Measurements from ENCODE around the gene STX11. TPM values are rescaled to one million over a fixed set of nuclear protein-coding genes. Genes with fewer than 3 reads are reported as not detected.

The STX11 gene
- total RNA-seq, 2 donors from 2014 or later, result 52.7 to 98.0 TPM

- DNase-seq (ENCODE audit: low spot score) (peak; percentile 93), ATAC-seq (peak; percentile 96)
- peaks cover 4 to 7% of the 10 kb centered on the region in 2 donors for H3K27me3 Mint-ChIP-seq
- H3K4me1 Mint-ChIP-seq (ENCODE audit: low read depth in 2 of 2), result peaks cover 43 to 47% of the 10 kb centered on the region in 2 donors
- H3K27ac Mint-ChIP-seq, result peak overlapping the region; percentile 89 to 99
- H3K4me3 Mint-ChIP-seq, result peak overlapping the region; percentile 91
- no peaks in the 10 kb centered on the region for H3K9me3 Mint-ChIP-seq
- no peaks in the 10 kb centered on the region for H3K36me3 Mint-ChIP-seq
These were observed 65.8 kb downstream of the STX11 start for GRCh38 chr6:144215932-144216667.

DNA sequence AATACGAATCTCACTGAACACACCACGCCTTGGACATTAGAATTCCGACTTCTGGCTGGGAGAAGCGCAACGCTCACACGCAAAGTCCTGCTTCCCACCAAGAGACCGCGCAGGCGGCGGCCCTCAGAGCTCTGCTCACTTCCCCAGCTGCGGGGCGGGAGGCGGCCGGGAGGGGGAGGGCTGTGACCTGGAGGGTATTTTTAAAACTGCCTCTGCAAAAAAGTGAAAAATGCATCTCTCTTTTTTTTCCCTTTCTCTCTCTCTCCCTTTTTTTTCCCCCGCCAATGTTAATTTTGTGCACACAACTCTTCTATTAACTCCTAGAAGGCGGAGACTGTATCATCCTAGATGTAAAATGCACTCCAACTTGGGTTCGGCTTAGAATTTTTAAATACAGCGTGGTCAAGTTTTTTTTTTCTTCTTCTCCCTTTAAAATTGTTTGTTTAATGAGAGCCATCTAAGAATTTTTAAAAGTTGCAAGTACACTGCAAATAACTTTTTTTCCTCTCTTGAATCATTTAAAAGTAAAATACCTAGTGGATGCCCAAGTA lies 66.4 kb downstream of the STX11 start:
- Mint-ChIP-seq H3K4me3 (peak overlapping the region; percentile 91), H3K27ac (peak overlapping the region; percentile 89 to 99), H3K36me3 (no peaks in the 10 kb centered on the region), H3K9me3 (no peaks in the 10 kb centered on the region), H3K4me1 (ENCODE audit: low read depth in 2 of 2) (peaks cover 39 to 40% of the 10 kb centered on the region in 2 donors), H3K27me3 (peaks cover 0 to under 1% of the 10 kb centered on the region in 2 donors)
- DNase-seq (ENCODE audit: low spot score), result peak; percentile 80
- ATAC-seq, result peak; percentile 71 to 78

DNA sequence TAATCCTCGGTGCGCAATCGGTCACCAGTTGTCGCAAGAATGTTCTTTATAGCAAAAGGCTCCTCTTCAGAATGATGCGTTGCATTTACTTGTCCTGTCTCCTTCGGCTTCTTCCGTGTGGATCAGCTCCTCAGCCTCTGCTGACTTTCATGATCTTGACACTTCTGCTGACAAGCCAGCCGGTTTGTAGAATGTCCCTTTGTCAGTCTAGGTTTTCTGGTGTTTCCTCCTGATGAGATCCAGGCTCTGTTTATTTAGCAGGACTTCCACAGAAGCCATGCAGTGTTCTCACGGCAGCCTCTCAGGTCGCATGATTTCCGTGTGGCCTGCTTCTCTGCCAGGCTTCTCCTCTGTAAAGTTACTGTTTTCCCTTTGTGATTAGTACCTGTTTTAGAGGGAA lies 66.9 kb downstream of the STX11 start:
- H3K4me1 Mint-ChIP-seq (ENCODE audit: low read depth in 2 of 2), result peaks cover 38 to 39% of the 10 kb centered on the region in 2 donors
- no peaks in the 10 kb centered on the region for H3K9me3 Mint-ChIP-seq
- no peak for DNase-seq (ENCODE audit: low spot score)
- no peaks in the 10 kb centered on the region for H3K27me3 Mint-ChIP-seq
- peak overlapping the region; percentile 91 for H3K4me3 Mint-ChIP-seq
- H3K36me3 Mint-ChIP-seq, result no peaks in the 10 kb centered on the region
- ATAC-seq, result no peak
- H3K27ac Mint-ChIP-seq, result peak overlapping the region; percentile 89 to 99

DNA sequence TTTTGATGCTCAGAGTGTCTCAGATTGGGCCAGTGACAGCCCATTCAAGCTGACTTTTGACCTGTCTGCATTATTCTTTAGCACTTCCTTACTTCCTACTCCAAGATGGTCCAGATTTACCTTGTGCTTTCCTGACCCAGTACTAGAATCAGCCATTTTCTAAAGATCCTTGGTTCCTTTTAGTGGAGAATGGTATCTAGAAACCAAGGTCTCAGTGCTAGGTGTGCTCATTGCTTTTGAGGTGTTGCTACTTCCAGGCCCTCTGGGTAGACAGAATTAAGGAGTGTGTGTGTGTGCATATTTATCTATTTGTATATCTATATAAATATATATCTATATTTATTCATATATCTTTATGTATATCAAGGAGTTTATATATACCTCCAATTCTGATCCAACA lies 67.5 kb downstream of the STX11 start:
- Mint-ChIP-seq H3K27me3 (no peaks in the 10 kb centered on the region), H3K4me1 (ENCODE audit: low read depth in 2 of 2) (peaks cover 38 to 39% of the 10 kb centered on the region in 2 donors), H3K4me3 (peak overlapping the region; percentile 91), H3K9me3 (no peaks in the 10 kb centered on the region), H3K27ac (peak overlapping the region; percentile 89 to 99), H3K36me3 (no peaks in the 10 kb centered on the region)
- no peak for DNase-seq (ENCODE audit: low spot score)
- no peak for ATAC-seq

DNA sequence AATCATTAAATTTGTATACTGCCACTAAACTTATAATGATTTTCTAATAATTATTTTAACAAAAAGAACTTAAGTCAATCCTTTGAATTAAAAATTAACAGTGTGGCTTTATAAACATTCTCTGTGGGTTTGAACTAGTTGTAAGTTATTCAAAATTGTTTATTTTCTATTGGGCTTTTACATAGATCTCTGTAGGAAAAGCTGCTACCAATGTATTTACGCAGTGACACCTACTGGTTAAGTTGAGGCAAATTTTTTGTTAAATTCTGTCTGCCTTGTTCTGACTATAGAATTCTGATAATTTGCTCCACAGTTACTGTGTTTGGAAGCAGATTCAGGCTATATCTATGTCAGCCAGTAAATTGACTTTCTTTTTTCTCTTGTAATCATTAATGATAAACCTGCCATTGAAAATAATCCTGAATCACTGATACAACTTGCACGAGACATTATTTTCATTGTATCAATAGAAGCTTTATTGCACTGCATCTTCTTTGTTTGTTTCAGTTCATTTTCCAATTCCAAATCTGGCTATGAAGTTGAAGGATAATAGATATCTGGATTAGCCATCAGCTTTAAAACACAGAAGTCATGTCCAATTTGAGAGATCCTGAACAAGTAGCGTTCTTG lies 68.9 kb downstream of the STX11 start:
- ATAC-seq (no peak), DNase-seq (ENCODE audit: low spot score) (no peak)
- H3K4me1 Mint-ChIP-seq (ENCODE audit: low read depth in 2 of 2), result peaks cover 38 to 39% of the 10 kb centered on the region in 2 donors
- no peak overlapping the region for H3K27ac Mint-ChIP-seq
- no peaks in the 10 kb centered on the region for H3K36me3 Mint-ChIP-seq
- H3K9me3 Mint-ChIP-seq, result no peaks in the 10 kb centered on the region
- no peak overlapping the region for H3K4me3 Mint-ChIP-seq
- H3K27me3 Mint-ChIP-seq, result no peaks in the 10 kb centered on the region

DNA sequence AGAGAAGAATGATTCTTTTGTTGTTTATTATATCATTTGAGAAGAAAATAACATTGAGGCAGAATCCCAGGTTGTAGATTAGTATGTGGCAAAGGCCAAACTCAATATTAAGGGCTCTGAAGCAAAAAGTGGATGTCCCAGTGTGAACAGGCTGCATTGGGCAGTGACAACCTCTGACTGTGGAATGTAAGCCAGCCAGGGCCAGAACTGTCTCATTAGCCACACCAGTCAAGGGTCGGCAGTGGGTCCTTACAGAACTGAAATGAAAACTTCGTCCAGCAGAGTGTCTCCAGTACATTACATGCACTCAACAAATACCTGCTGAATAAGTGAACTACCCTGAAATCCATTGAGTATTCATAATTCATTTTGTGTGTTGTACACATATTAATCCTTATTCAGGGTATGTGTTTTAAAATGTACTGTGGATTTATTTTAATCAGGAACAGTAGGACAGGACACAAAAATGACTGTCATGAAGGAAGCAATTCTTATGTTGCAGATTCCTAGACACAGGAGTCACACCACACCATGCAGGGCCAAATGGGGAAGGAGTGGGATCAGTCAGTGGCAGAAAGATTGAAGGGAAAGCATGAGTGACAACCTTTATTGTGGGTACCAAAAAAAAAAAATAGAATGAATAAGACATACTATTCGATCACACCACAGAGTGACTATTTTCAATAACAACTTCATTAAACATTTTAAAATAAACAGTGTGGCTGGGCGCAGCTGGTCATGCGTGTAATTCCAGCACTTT lies 69.9 kb downstream of the STX11 start:
- Mint-ChIP-seq H3K27me3 (peaks cover 0 to 6% of the 10 kb centered on the region in 2 donors), H3K27ac (no peak overlapping the region), H3K9me3 (no peaks in the 10 kb centered on the region), H3K4me3 (no peak overlapping the region), H3K36me3 (no peaks in the 10 kb centered on the region), H3K4me1 (ENCODE audit: low read depth in 2 of 2) (peaks cover 33 to 34% of the 10 kb centered on the region in 2 donors)
- ATAC-seq (no peak), DNase-seq (ENCODE audit: low spot score) (no peak)

- Mint-ChIP-seq H3K9me3 (no peaks in the 10 kb centered on the region), H3K4me3 (no peak overlapping the region), H3K27me3 (peaks cover 0 to 7% of the 10 kb centered on the region in 2 donors), H3K4me1 (ENCODE audit: low read depth in 2 of 2) (peaks cover under 1 to 3% of the 10 kb centered on the region in 2 donors), H3K36me3 (no peaks in the 10 kb centered on the region), H3K27ac (no peak overlapping the region)
- ATAC-seq (no peak), DNase-seq (ENCODE audit: low spot score) (no peak)
These were observed 73.4 kb downstream of the STX11 start for GRCh38 chr6:144223686-144224085.

DNA sequence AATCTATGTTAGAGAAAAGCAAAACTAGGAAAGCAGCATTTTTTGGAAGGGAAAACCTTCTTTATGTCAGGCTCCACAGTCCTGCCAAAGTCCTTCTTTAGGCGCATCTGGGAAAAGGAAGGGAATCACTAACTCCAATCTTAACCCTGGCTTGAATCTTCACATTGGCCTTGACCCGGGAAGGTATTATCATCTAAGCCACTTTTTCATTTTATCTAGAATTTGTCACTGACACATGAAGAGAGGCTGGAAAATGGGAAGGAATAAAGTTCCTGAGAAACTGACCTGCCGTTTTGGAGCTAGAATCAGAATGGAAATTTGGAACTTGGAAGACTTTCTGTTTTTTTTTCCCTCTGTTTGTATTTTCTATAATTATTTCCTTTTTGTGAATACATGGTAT lies 81.4 kb downstream of the STX11 start:
- Mint-ChIP-seq H3K36me3 (no peaks in the 10 kb centered on the region), H3K27ac (no peak overlapping the region), H3K27me3 (no peaks in the 10 kb centered on the region), H3K9me3 (no peaks in the 10 kb centered on the region), H3K4me1 (ENCODE audit: low read depth in 2 of 2) (no peaks in the 10 kb centered on the region), H3K4me3 (no peak overlapping the region)
- no peak for DNase-seq (ENCODE audit: low spot score)
- no peak for ATAC-seq

DNA sequence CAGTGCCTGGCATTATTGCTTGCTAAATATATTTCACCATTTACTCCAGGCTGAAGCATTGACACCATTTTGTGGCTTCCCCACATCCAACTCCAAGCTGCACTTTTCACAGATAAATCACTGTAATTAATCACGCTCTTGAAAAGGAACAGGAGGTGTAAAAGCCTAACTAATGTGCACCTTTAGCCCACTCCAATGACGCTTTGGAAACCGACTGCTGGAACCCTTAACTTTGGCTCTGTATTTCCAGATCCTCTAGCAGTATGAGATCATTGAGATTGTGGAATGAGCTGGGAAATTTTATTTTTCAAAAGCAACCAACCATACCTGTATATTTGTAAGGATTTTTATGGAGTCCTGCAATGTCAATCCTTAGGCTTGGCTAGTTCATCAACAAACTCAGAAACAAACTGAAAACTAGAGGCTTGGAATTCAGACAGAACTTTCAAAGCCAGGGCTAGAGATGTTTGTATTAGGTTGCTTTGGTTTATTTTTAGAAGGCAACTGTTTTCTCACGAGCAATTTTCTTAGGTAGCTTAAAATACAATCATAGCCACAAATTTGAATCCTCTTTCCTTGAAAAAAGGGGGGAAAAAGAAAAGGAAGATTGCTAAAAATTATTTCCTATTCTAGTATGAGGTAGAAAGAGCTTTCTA lies 82.0 kb downstream of the STX11 start:
- Mint-ChIP-seq H3K9me3 (no peaks in the 10 kb centered on the region), H3K36me3 (no peaks in the 10 kb centered on the region), H3K27ac (no peak overlapping the region), H3K4me3 (no peak overlapping the region), H3K27me3 (no peaks in the 10 kb centered on the region), H3K4me1 (ENCODE audit: low read depth in 2 of 2) (no peaks in the 10 kb centered on the region)
- ATAC-seq (no peak), DNase-seq (ENCODE audit: low spot score) (no peak)

DNA sequence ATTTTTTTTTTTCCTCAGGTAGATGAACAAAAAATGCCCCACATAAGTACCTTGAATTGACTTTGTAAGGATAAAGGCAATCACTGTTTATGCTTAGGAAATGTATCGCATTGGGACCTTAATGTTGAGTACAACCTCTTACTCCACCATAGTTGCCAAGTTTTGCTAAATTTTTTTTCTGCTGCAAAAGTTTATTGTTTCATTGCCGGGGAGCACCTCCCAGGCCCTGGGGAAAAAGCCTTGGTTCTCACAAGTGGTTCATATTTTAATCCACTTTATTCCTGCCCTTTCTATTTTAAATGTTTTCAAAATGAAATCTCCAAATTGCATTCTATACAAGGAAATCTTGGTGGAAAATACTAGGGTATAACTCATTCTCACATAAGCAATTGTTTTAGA lies 82.5 kb downstream of the STX11 start:
- Mint-ChIP-seq H3K4me3 (no peak overlapping the region), H3K4me1 (ENCODE audit: low read depth in 2 of 2) (no peaks in the 10 kb centered on the region), H3K27me3 (no peaks in the 10 kb centered on the region), H3K9me3 (no peaks in the 10 kb centered on the region), H3K27ac (no peak overlapping the region), H3K36me3 (no peaks in the 10 kb centered on the region)
- DNase-seq (ENCODE audit: low spot score) (no peak), ATAC-seq (no peak)

DNA sequence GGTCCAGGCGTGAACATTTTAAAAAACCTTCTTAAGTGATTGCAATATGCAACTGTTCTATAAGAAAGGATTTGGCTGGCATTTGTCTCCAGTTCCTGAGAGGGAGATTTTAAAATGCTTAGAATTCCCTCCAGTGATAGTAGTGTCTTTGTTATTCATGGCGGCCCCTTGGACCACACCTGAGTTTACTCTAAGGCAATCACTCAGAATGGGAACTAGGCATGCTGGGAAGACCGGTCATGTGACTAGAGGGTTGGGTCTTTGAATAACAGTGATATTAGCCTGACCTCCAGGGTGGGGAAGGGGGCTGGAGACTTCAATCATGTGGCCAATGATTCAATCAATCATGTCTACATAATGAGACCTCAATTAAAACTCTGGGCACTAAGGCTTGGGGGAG lies 84.1 kb downstream of the STX11 start:
- H3K4me3 Mint-ChIP-seq, result no peak overlapping the region
- no peaks in the 10 kb centered on the region for H3K9me3 Mint-ChIP-seq
- no peaks in the 10 kb centered on the region for H3K4me1 Mint-ChIP-seq (ENCODE audit: low read depth in 2 of 2)
- H3K27me3 Mint-ChIP-seq, result no peaks in the 10 kb centered on the region
- no peak for DNase-seq (ENCODE audit: low spot score)
- ATAC-seq, result no peak
- H3K27ac Mint-ChIP-seq, result no peak overlapping the region
- H3K36me3 Mint-ChIP-seq, result no peaks in the 10 kb centered on the region

- no peak overlapping the region for H3K27ac Mint-ChIP-seq
- ATAC-seq (no peak), DNase-seq (ENCODE audit: low spot score) (no peak)
- no peaks in the 10 kb centered on the region for H3K4me1 Mint-ChIP-seq (ENCODE audit: low read depth in 2 of 2)
- no peaks in the 10 kb centered on the region for H3K27me3 Mint-ChIP-seq
- H3K9me3 Mint-ChIP-seq, result no peaks in the 10 kb centered on the region
- H3K36me3 Mint-ChIP-seq, result no peaks in the 10 kb centered on the region
- H3K4me3 Mint-ChIP-seq, result no peak overlapping the region
These were observed 84.6 kb downstream of the STX11 start for GRCh38 chr6:144234935-144235334.

Measured in natural killer cell treated with Interleukin-12 subunit alpha and Interleukin-12 subunit beta and Interleukin-15 and Interleukin-18, amount 100 ng/mL, for 72 hours (primary cell).